Urinary bladder (tissue), 4 donors: ENCODE measurements around the gene EMILIN1. TPM values are rescaled to one million over a fixed set of nuclear protein-coding genes. Genes with fewer than 3 reads are reported as not detected.

ENCODE experiments used
- DNase-seq: peaks from one replicate; pipeline ENCODE4 v3.0.0-alpha.2; 2015; ENCODE audit errors: extremely low spot score
- H3K27ac ChIP-seq: one replicate; pipeline ENCODE4 v1.5.1; 2013; ENCODE audit warnings: low read depth, mild to moderate bottlenecking, moderate library complexity
- H3K36me3 ChIP-seq: one replicate; pipeline ENCODE4 v1.6.1; 2013; ENCODE audit warnings: mild to moderate bottlenecking, moderate library complexity; ENCODE audit not compliant: insufficient read depth
- H3K4me1 ChIP-seq: one replicate; pipeline ENCODE4 v1.6.1; 2013; ENCODE audit warnings: mild to moderate bottlenecking, moderate library complexity; ENCODE audit not compliant: insufficient read depth
- H3K4me3 ChIP-seq: one replicate; pipeline ENCODE4 v1.5.1; 2013; ENCODE audit warnings: low read depth, low read length
- whole genome bisulfite sequencing: extraction: QIAGEN DNeasy Blood & Tissue Kit; methylation state at CpG from one replicate; pipeline ENCODE4 v1.1.7; 2013; 5-methylcytosine and 5-hydroxymethylcytosine counted together
- polyA plus RNA-seq: library from polyadenylated mRNA; stranded (reverse); fragments of 200-250 nt; gene quantifications from one replicate; pipeline ENCODE4 v1.2.3, GENCODE V29; 2013
- total RNA-seq: library from RNA; depleted of rRNA; stranded (reverse); fragments of >200 nt; gene quantifications from one replicate; pipeline ENCODE4 v1.2.3, GENCODE V29; 2014
- donor health status: healthy with polysubstance abuse.
- donor health status: healthy.

EMILIN1 gene
- total and polyA plus RNA-seq, 2 donors, result 122 to 347 TPM

- Histone ChIP-seq H3K4me3 (no peak overlapping the region), H3K4me1 (no peaks in the 10 kb centered on the region), H3K27ac (no peak overlapping the region), H3K36me3 (peaks cover 3% of the 10 kb centered on the region)
- no peak for DNase-seq
- 85% methylated on average over 12 of the region's 12 CpGs for WGBS
These were observed 57.1 kb downstream of the EMILIN1 start for GRCh38 chr2:27135478-27135955.

Other genes starting within 250 kb of the EMILIN1 start
- 1.2 TPM for gene DPYSL5, start 230.5 kb upstream of the EMILIN1 start, total RNA-seq
- gene DPYSL5, start 230.5 kb upstream of the EMILIN1 start, polyA plus RNA-seq, result 0.43 TPM
- gene MAPRE3, start 108.0 kb upstream of the EMILIN1 start, total RNA-seq, result 3.2 TPM
- 24.4 TPM for gene MAPRE3, start 108.0 kb upstream of the EMILIN1 start, polyA plus RNA-seq
- 54.4 TPM for gene TMEM214, start 45.6 kb upstream of the EMILIN1 start, total RNA-seq
- gene TMEM214, start 45.6 kb upstream of the EMILIN1 start, polyA plus RNA-seq, result 49.8 TPM
- 12.0 TPM for gene AGBL5, start 26.9 kb upstream of the EMILIN1 start, total RNA-seq
- 31.0 TPM for gene AGBL5, start 26.9 kb upstream of the EMILIN1 start, polyA plus RNA-seq
- gene OST4, start 7.0 kb upstream of the EMILIN1 start, total RNA-seq, result 273 TPM
- 386 TPM for gene OST4, start 7.0 kb upstream of the EMILIN1 start, polyA plus RNA-seq
- gene KHK, start 8.2 kb downstream of the EMILIN1 start, total RNA-seq, result 1.7 TPM
- 6.8 TPM for gene KHK, start 8.2 kb downstream of the EMILIN1 start, polyA plus RNA-seq
- gene CGREF1, start 40.5 kb downstream of the EMILIN1 start, total RNA-seq, result 4.1 TPM
- 1.0 TPM for gene CGREF1, start 40.5 kb downstream of the EMILIN1 start, polyA plus RNA-seq
- not detected for gene ABHD1, start 45.2 kb downstream of the EMILIN1 start, total RNA-seq
- gene ABHD1, start 45.2 kb downstream of the EMILIN1 start, polyA plus RNA-seq, result 0.35 TPM
- gene PREB, start 56.0 kb downstream of the EMILIN1 start, total RNA-seq, result 20.5 TPM
- 49.1 TPM for gene PREB, start 56.0 kb downstream of the EMILIN1 start, polyA plus RNA-seq
- gene PRR30, start 60.8 kb downstream of the EMILIN1 start, total RNA-seq, result not detected
- gene PRR30, start 60.8 kb downstream of the EMILIN1 start, polyA plus RNA-seq, result not detected
- gene TCF23, start 70.4 kb downstream of the EMILIN1 start, total RNA-seq, result 0.85 TPM
- gene TCF23, start 70.4 kb downstream of the EMILIN1 start, polyA plus RNA-seq, result 0.08 TPM
- 134 TPM for gene ATRAID, start 133.4 kb downstream of the EMILIN1 start, total RNA-seq
- gene ATRAID, start 133.4 kb downstream of the EMILIN1 start, polyA plus RNA-seq, result 174 TPM
- 8.2 TPM for gene SLC5A6, start 133.7 kb downstream of the EMILIN1 start, total RNA-seq
- 17.7 TPM for gene SLC5A6, start 133.7 kb downstream of the EMILIN1 start, polyA plus RNA-seq
- 27.3 TPM for gene CAD, start 138.8 kb downstream of the EMILIN1 start, total RNA-seq
- 23.4 TPM for gene CAD, start 138.8 kb downstream of the EMILIN1 start, polyA plus RNA-seq
- gene SLC30A3, start 184.4 kb downstream of the EMILIN1 start, total RNA-seq, result 0.53 TPM
- gene SLC30A3, start 184.4 kb downstream of the EMILIN1 start, polyA plus RNA-seq, result 0.04 TPM
- gene DNAJC5G, start 196.8 kb downstream of the EMILIN1 start, total RNA-seq, result 0.42 TPM
- gene DNAJC5G, start 196.8 kb downstream of the EMILIN1 start, polyA plus RNA-seq, result not detected
- gene TRIM54, start 203.8 kb downstream of the EMILIN1 start, total RNA-seq, result 2.6 TPM
- 0.04 TPM for gene TRIM54, start 203.8 kb downstream of the EMILIN1 start, polyA plus RNA-seq
- gene UCN, start 229.8 kb downstream of the EMILIN1 start, total RNA-seq, result 1.1 TPM
- gene UCN, start 229.8 kb downstream of the EMILIN1 start, polyA plus RNA-seq, result 1.5 TPM
- gene MPV17, start 244.5 kb downstream of the EMILIN1 start, total RNA-seq, result 46.2 TPM
- 89.2 TPM for gene MPV17, start 244.5 kb downstream of the EMILIN1 start, polyA plus RNA-seq